Articular chondrocyte of knee joint (primary cell): ENCODE measurements around the gene CLMP. TPM values are rescaled to one million over a fixed set of nuclear protein-coding genes. Genes with fewer than 3 reads are reported as not detected.
A peak's percentile ranks its signal among the peaks of the same experiment; 100 is the strongest.

Experiments used
- small RNA-seq: library from RNA; depleted of rRNA; stranded (forward); fragments of <200 nt; gene quantifications from one replicate; pipeline ENCODE3, GENCODE V24; 2012
- total RNA-seq: library from RNA; depleted of rRNA; stranded (reverse); fragments of >200 nt; gene quantifications from 2 replicates; pipeline ENCODE4 v1.2.3, GENCODE V29; 2012

Gene CLMP, protein sequence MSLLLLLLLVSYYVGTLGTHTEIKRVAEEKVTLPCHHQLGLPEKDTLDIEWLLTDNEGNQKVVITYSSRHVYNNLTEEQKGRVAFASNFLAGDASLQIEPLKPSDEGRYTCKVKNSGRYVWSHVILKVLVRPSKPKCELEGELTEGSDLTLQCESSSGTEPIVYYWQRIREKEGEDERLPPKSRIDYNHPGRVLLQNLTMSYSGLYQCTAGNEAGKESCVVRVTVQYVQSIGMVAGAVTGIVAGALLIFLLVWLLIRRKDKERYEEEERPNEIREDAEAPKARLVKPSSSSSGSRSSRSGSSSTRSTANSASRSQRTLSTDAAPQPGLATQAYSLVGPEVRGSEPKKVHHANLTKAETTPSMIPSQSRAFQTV
- 380 and 507 TPM in 2 replicates for total RNA-seq

GRCh38 chr11:123195188-123196059 is at the start of gene CLMP:
Gene CLMP (minus strand): TSS chr11:123195248. CDS start chr11:123194940, 308 bp downstream.

DNA sequence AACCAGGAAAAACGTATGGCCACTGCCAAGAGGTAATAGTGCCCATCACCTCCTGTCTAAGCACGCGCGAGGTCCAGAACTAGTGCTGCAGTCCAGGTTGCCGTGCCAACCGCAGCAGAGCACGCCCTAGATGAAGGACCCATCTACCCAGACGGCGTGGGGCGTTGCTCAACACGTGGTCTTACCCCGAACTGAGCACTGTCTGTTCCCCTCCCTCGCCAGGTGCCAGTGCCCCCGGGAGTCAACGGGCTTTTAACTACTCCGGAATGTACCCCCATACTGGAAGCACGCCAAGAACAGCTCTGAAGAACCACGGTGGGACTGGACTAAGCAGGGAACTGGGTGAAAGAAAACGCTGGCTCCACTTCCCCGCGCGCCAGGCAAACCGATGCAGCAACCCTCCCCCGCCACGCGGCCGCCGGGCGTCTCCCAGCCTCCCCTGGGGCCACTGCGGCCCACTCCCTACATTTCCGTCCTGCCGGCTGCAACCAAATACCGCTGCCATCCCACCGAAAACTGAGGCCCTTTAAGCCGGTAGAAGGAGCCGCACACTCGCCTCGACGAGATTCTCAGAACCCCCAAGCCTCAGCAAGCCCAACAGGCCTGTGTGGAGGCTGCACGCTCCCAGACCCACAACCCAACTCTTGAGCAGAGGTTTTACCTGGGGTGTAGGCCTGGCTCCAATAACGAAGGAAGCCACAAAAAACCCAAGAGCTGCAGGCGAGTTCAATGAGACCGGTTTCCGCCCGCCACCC is 133.5 kb downstream of the CLMP start, which contains the start of gene HSPA8:
HSPA8 (minus strand) TSS at position 734 of the 755 bp plus-strand sequence. CDS start 812 bp downstream, outside the sequence.

Small RNA genes lying within 50 kb of the gene (small RNA-seq; reads per million reads assigned to genes)
- gene RPL31P47 (not detected), gene SNORD14C (not detected), gene SNORD14D (not detected), gene SNORD14E (423 reads per million, percentile 99 among the genes with 10 or more reads in this experiment)

Other genes with a start within 250 kb of the CLMP start
- gene BSX, start 213.4 kb downstream of the CLMP start, total RNA-seq: not detected in 2 replicates
- gene HSPA8, start 133.1 kb downstream of the CLMP start, total RNA-seq: 1,885 and 2,219 TPM in 2 replicates
- gene GRAMD1B, start 235.0 kb upstream of the CLMP start, total RNA-seq: 7.2 and 7.7 TPM in 2 replicates